ENCODE data around the gene CHP1. TPM values are rescaled to one million over a fixed set of nuclear protein-coding genes. Genes with fewer than 3 reads are reported as not detected.

Gene CHP1
- total RNA-seq, 2 experiments from 2014 or later, result 32.4 to 52.4 TPM

DNA sequence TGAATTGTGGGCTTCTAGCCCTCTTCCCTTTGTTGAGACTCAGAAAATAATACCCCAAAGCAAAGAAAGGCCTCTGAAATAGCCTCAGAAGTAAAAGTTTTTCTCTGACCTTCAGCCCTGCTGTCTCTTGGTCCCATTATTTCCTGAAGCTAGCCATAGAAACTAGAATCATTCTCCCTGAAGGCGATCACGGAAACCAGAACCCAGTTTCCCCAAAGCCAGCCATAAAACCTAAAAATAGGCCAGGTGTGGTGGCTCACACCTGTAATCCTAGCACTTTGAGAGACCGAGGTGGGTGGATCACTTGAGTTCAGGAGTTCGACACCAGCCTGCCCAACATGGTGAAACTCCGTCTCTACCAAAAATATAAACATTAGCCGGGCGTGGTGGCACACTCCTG lies 27.7 kb upstream of the CHP1 start:
- H3K9me2 ChIP-seq (ENCODE audit: insufficient read depth, low read length), result no peaks in the 10 kb centered on the region
- CTCF ChIA-PET (ENCODE audit: unreplicated experiment), result no interaction called here
- no peak overlapping the region for H3K4me2 ChIP-seq (ENCODE audit: low read length)
- no peaks in the 10 kb centered on the region for H3K79me2 ChIP-seq (ENCODE audit: insufficient read depth, low read depth, low read length)
- H3K36me3 ChIP-seq (ENCODE audit: insufficient read depth, low read length), result no peaks in the 10 kb centered on the region
- no TSS peak for BruUV-seq (replicated peaks)
- no peaks in the 10 kb centered on the region for H3K9me3 ChIP-seq (ENCODE audit: low read length)
- H3K27ac ChIP-seq (ENCODE audit: low read depth, low read length, poor library complexity, severe bottlenecking), result no peak overlapping the region
- POLR2A ChIA-PET, result no interaction called here
- no peak for TF ChIP-seq EZH2phosphoT487 (IDR thresholded peaks at IDR 0.05; ENCODE audit: borderline replicate concordance, low read depth, low read length)
- TF ChIP-seq, protein P1, sequence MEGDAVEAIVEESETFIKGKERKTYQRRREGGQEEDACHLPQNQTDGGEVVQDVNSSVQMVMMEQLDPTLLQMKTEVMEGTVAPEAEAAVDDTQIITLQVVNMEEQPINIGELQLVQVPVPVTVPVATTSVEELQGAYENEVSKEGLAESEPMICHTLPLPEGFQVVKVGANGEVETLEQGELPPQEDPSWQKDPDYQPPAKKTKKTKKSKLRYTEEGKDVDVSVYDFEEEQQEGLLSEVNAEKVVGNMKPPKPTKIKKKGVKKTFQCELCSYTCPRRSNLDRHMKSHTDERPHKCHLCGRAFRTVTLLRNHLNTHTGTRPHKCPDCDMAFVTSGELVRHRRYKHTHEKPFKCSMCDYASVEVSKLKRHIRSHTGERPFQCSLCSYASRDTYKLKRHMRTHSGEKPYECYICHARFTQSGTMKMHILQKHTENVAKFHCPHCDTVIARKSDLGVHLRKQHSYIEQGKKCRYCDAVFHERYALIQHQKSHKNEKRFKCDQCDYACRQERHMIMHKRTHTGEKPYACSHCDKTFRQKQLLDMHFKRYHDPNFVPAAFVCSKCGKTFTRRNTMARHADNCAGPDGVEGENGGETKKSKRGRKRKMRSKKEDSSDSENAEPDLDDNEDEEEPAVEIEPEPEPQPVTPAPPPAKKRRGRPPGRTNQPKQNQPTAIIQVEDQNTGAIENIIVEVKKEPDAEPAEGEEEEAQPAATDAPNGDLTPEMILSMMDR (conservative IDR thresholded peaks at IDR 0.05; ENCODE audit: low read length), result no peak
- no peak overlapping the region for H3K4me3 ChIP-seq (ENCODE audit: low read depth, low read length, poor library complexity, severe bottlenecking)
- H2AFZ ChIP-seq (ENCODE audit: low read length), result no peak overlapping the region
- DNase-seq (ENCODE audit: low spot score), result no peak
- no peaks in the 10 kb centered on the region for H3K4me1 ChIP-seq (ENCODE audit: insufficient read depth, low read length, poor library complexity, severe bottlenecking)
- H4K20me1 ChIP-seq (ENCODE audit: insufficient read depth, low read length), result no peaks in the 10 kb centered on the region
- intact Hi-C loops (cut with micrococcal nuclease; ENCODE audit: unreplicated experiment), result no loop called here

DNA sequence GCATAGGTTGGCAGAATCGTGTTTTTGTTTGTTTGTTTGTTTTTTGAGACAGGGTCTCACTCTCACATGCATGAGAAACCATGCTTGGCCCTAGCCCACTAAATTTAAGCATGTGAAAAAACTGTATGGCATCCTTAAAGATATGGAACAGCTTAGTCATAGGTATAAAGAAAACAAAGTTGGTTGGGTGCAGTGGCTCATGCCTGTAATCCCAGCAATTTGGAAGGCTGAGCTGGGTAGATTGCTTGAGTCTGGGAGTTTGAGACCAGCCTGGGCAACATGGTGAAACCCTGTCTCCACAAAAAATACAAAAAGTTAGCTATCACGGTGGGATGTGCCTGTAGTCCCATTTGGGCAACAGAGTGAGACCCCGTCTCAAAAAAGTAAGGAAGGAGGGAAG lies 25.8 kb upstream of the CHP1 start:
- no TSS peak for BruUV-seq (replicated peaks)
- Histone ChIP-seq H3K27ac (ENCODE audit: low read depth, low read length, poor library complexity, severe bottlenecking) (no peak overlapping the region), H3K79me2 (ENCODE audit: insufficient read depth, low read depth, low read length) (no peaks in the 10 kb centered on the region), H3K9me2 (ENCODE audit: insufficient read depth, low read length) (no peaks in the 10 kb centered on the region), H3K9me3 (ENCODE audit: low read length) (no peaks in the 10 kb centered on the region), H3K4me1 (ENCODE audit: insufficient read depth, low read length, poor library complexity, severe bottlenecking) (no peaks in the 10 kb centered on the region), H4K20me1 (ENCODE audit: insufficient read depth, low read length) (no peaks in the 10 kb centered on the region), H3K4me2 (ENCODE audit: low read length) (no peak overlapping the region), H3K36me3 (ENCODE audit: insufficient read depth, low read length) (no peaks in the 10 kb centered on the region), H3K4me3 (ENCODE audit: low read depth, low read length, poor library complexity, severe bottlenecking) (no peak overlapping the region), H2AFZ (ENCODE audit: low read length) (no peak overlapping the region)
- ChIA-PET CTCF (ENCODE audit: unreplicated experiment) (no interaction called here), POLR2A (no interaction called here)
- intact Hi-C loops (cut with micrococcal nuclease; ENCODE audit: unreplicated experiment), result no loop called here
- TF ChIP-seq, protein P1 (conservative IDR thresholded peaks at IDR 0.05; ENCODE audit: low read length), result no peak
- no peak for TF ChIP-seq EZH2phosphoT487 (IDR thresholded peaks at IDR 0.05; ENCODE audit: borderline replicate concordance, low read depth, low read length)
- no peak for DNase-seq (ENCODE audit: low spot score)

- Histone ChIP-seq H3K27ac (ENCODE audit: low read depth, low read length, poor library complexity, severe bottlenecking) (no peak overlapping the region), H3K36me3 (ENCODE audit: insufficient read depth, low read length) (no peaks in the 10 kb centered on the region), H3K79me2 (ENCODE audit: insufficient read depth, low read depth, low read length) (no peaks in the 10 kb centered on the region), H4K20me1 (ENCODE audit: insufficient read depth, low read length) (no peaks in the 10 kb centered on the region), H3K9me2 (ENCODE audit: insufficient read depth, low read length) (no peaks in the 10 kb centered on the region), H3K4me3 (ENCODE audit: low read depth, low read length, poor library complexity, severe bottlenecking) (no peak overlapping the region), H3K4me2 (ENCODE audit: low read length) (no peak overlapping the region), H3K9me3 (ENCODE audit: low read length) (no peaks in the 10 kb centered on the region), H2AFZ (ENCODE audit: low read length) (no peak overlapping the region), H3K4me1 (ENCODE audit: insufficient read depth, low read length, poor library complexity, severe bottlenecking) (no peaks in the 10 kb centered on the region)
- TF ChIP-seq, protein P1 (conservative IDR thresholded peaks at IDR 0.05; ENCODE audit: low read length), result no peak
- no peak for TF ChIP-seq EZH2phosphoT487 (IDR thresholded peaks at IDR 0.05; ENCODE audit: borderline replicate concordance, low read depth, low read length)
- intact Hi-C loops (cut with micrococcal nuclease; ENCODE audit: unreplicated experiment), result no loop called here
- no peak for DNase-seq (ENCODE audit: low spot score)
- ChIA-PET POLR2A (interaction anchor here (1.2 kb wide), 1 partner anchor 17 kb away, joined by 3 read pairs; no protein-coding TSS in a partner anchor), CTCF (ENCODE audit: unreplicated experiment) (no interaction called here)
- BruUV-seq (replicated peaks), result no TSS peak
These were observed 23.2 kb upstream of the CHP1 start for GRCh38 chr15:41207687-41208448.

Measured in OCI-LY7 (cell line).